Stomach smooth muscle (tissue), 2 donors: ENCODE results near the gene C18orf54.
"Not testable (repeated sequence)": the region's sequence is repeated elsewhere in the genome, so short reads cannot be mapped to it uniquely, and the experiment has no call there.

ENCODE experiments used
- H3K27ac ChIP-seq: one replicate; pipeline ENCODE4 v1.7.0; 2013; ENCODE audit warnings: mild to moderate bottlenecking, low read length, inconsistent platforms
- H3K27me3 ChIP-seq, 2 donors: one replicate each; pipeline ENCODE4 v1.7.0; 2013; ENCODE audit warnings: low read length in 2 of 2; ENCODE audit not compliant: insufficient read depth in 2 of 2, control insufficient read depth in 1 of 2
- H3K36me3 ChIP-seq, 2 donors: one replicate each; pipeline ENCODE4 v1.7.0; 2013; ENCODE audit warnings: low read length in 2 of 2; ENCODE audit not compliant: control insufficient read depth in 2 of 2, insufficient read depth in 2 of 2
- H3K4me1 ChIP-seq: one replicate; pipeline ENCODE4 v1.7.0; 2013; ENCODE audit warnings: low read length; ENCODE audit not compliant: control insufficient read depth, insufficient read depth
- H3K4me3 ChIP-seq, 2 donors: one replicate each; pipeline ENCODE4 v1.7.0; 2013; ENCODE audit warnings: low read length in 2 of 2
- H3K9ac ChIP-seq, 2 donors: one replicate each; pipeline ENCODE4 v1.7.0; 2013; ENCODE audit warnings: low read length in 2 of 2, mild to moderate bottlenecking in 1 of 2
- H3K9me3 ChIP-seq, 2 donors: one replicate each; pipeline ENCODE4 v1.7.0; 2013; ENCODE audit warnings: low read length in 2 of 2; ENCODE audit not compliant: control insufficient read depth in 2 of 2
- donor health status: healthy.
- donor health status: Pancreatic carcinoma.

Gene C18orf54

GRCh38 chr18:54351186-54351585 is 6.5 kb upstream of the C18orf54 start:
- H3K36me3 ChIP-seq, result no peaks in the 10 kb centered on the region
- no peaks in the 10 kb centered on the region for H3K27me3 ChIP-seq
- no peak overlapping the region for H3K27ac ChIP-seq
- H3K4me1 ChIP-seq, result no peaks in the 10 kb centered on the region
- no peak overlapping the region for H3K4me3 ChIP-seq
- no peak overlapping the region for H3K9ac ChIP-seq
- no peaks in the 10 kb centered on the region for H3K9me3 ChIP-seq

- Histone ChIP-seq H3K27ac (no peak overlapping the region), H3K4me1 (peaks cover 8% of the 10 kb centered on the region), H3K36me3 (no peaks in the 10 kb centered on the region), H3K4me3 (peak overlapping the region; percentile 89), H3K9ac (peak overlapping the region; percentile 66 to 78), H3K9me3 (no peaks in the 10 kb centered on the region), H3K27me3 (peaks cover 0 to 5% of the 10 kb centered on the region in 2 donors)
Measured at GRCh38 chr18:54357082-54357659, 535 bp upstream of the C18orf54 start.

- Histone ChIP-seq H3K4me1 (peaks cover 8% of the 10 kb centered on the region), H3K36me3 (no peaks in the 10 kb centered on the region), H3K4me3 (peak overlapping the region; percentile 89), H3K27ac (no peak overlapping the region), H3K9ac (peak overlapping the region; percentile 66 to 78), H3K27me3 (peaks cover 0 to 5% of the 10 kb centered on the region in 2 donors), H3K9me3 (no peaks in the 10 kb centered on the region)
Measured at GRCh38 chr18:54358495-54359040, 862 bp downstream of the C18orf54 start.

- Histone ChIP-seq H3K27ac (no peak overlapping the region), H3K27me3 (peaks cover 0 to 5% of the 10 kb centered on the region in 2 donors), H3K9ac (no peak overlapping the region), H3K4me1 (peaks cover 8% of the 10 kb centered on the region), H3K9me3 (no peaks in the 10 kb centered on the region), H3K36me3 (no peaks in the 10 kb centered on the region), H3K4me3 (peak overlapping the region; percentile 89)
Measured at GRCh38 chr18:54359233-54359632, 1.5 kb downstream of the C18orf54 start.

- H3K4me3 ChIP-seq, result no peak overlapping the region
- H3K27me3 ChIP-seq, result peaks cover 0 to 5% of the 10 kb centered on the region in 2 donors
- H3K4me1 ChIP-seq, result peaks cover 8% of the 10 kb centered on the region
- no peak overlapping the region for H3K9ac ChIP-seq
- no peak overlapping the region for H3K27ac ChIP-seq
- no peaks in the 10 kb centered on the region for H3K9me3 ChIP-seq
- no peaks in the 10 kb centered on the region for H3K36me3 ChIP-seq
Measured at GRCh38 chr18:54360406-54360805, 2.7 kb downstream of the C18orf54 start.

- H3K9me3 ChIP-seq, result no peaks in the 10 kb centered on the region
- H3K36me3 ChIP-seq, result no peaks in the 10 kb centered on the region
- H3K27me3 ChIP-seq, result no peaks in the 10 kb centered on the region
- no peak overlapping the region for H3K4me3 ChIP-seq
- no peak overlapping the region for H3K9ac ChIP-seq
- no peaks in the 10 kb centered on the region for H3K4me1 ChIP-seq
- H3K27ac ChIP-seq, result no peak overlapping the region
Measured at GRCh38 chr18:54378057-54378456, 20.4 kb downstream of the C18orf54 start.

- H3K27ac ChIP-seq, result no peak overlapping the region
Measured at GRCh38 chr18:54381640-54382039, 23.9 kb downstream of the C18orf54 start.

GRCh38 chr18:54382076-54382475 is 24.4 kb downstream of the C18orf54 start:
- H3K27ac ChIP-seq, result no peak overlapping the region
- H3K9me3 ChIP-seq, result no peaks in the 10 kb centered on the region
- H3K4me1 ChIP-seq, result no peaks in the 10 kb centered on the region
- no peak overlapping the region for H3K4me3 ChIP-seq
- no peaks in the 10 kb centered on the region for H3K27me3 ChIP-seq
- no peak overlapping the region for H3K9ac ChIP-seq
- H3K36me3 ChIP-seq, result no peaks in the 10 kb centered on the region

More at GRCh38 chr18:54381640-54382039, 23.9 kb downstream of the C18orf54 start:
- H3K4me1 ChIP-seq, result no peaks in the 10 kb centered on the region
- H3K9me3 ChIP-seq, result no peaks in the 10 kb centered on the region
- H3K9ac ChIP-seq, result no peak overlapping the region
- H3K36me3 ChIP-seq, result no peaks in the 10 kb centered on the region
- H3K4me3 ChIP-seq, result no peak overlapping the region
- H3K27me3 ChIP-seq, result no peaks in the 10 kb centered on the region

- Histone ChIP-seq H3K36me3 (no peaks in the 10 kb centered on the region), H3K27me3 (no peaks in the 10 kb centered on the region), H3K9me3 (no peaks in the 10 kb centered on the region), H3K9ac (no peak overlapping the region), H3K4me1 (no peaks in the 10 kb centered on the region), H3K4me3 (no peak overlapping the region), H3K27ac (no peak overlapping the region)
Measured at GRCh38 chr18:54382733-54383252, 25.1 kb downstream of the C18orf54 start.

GRCh38 chr18:54386043-54386442 is 28.3 kb downstream of the C18orf54 start:
- Histone ChIP-seq H3K27ac (no peak overlapping the region), H3K9me3 (no peaks in the 10 kb centered on the region), H3K4me3 (no peak overlapping the region), H3K9ac (no peak overlapping the region), H3K27me3 (no peaks in the 10 kb centered on the region), H3K4me1 (no peaks in the 10 kb centered on the region), H3K36me3 (no peaks in the 10 kb centered on the region)

GRCh38 chr18:54386800-54387495 is 29.2 kb downstream of the C18orf54 start:
- H3K36me3 ChIP-seq, result not testable (repeated sequence)

More at GRCh38 chr18:54386800-54387495, 29.2 kb downstream of the C18orf54 start:
- not testable (repeated sequence) for H3K4me1 ChIP-seq, H3K9me3 ChIP-seq, H3K27ac ChIP-seq, H3K9ac ChIP-seq, H3K27me3 ChIP-seq, H3K4me3 ChIP-seq
